ENCODE results near the gene CREB3L2.

Gene CREB3L2

GRCh38 chr7:137920637-137921399 lies 81.1 kb downstream of the CREB3L2 start:
- H3K4me3 ChIP-seq (replicated peaks; ENCODE audit: low read depth, low read length), result no peak overlapping the region
- TF ChIP-seq CTCF (IDR thresholded peaks at IDR 0.05; ENCODE audit: low read length, missing control alignments), result no peak

DNA sequence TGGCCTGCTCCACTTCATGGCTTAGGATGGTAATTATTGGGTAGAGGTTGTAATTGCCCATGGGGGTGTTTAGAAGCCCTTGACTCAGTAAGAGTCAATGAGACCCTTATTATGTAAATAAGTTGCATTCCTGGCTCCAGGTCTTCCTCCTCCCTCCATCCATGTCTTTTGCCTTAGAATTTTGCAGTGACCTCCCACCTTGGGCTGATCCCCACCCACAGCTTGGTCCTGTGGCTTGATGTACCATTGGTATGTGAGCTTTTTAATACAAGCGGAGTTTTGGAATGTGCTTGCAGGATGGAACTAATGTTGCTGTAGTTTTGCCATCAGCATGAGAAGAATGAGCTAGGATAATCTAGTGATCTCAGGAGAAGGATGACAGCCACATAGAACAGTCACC lies 81.9 kb downstream of the CREB3L2 start:
- TF ChIP-seq CTCF (IDR thresholded peaks at IDR 0.05; ENCODE audit: low read length, missing control alignments), result no peak
- H3K4me3 ChIP-seq (replicated peaks; ENCODE audit: low read depth, low read length), result no peak overlapping the region
- DNase-seq (ENCODE audit: low read depth), result no peak

More at GRCh38 chr7:137920637-137921399, 81.1 kb downstream of the CREB3L2 start:
- DNase-seq (ENCODE audit: low read depth), result peak; percentile 45

GRCh38 chr7:137916980-137917645 lies 84.8 kb downstream of the CREB3L2 start:
- H3K4me3 ChIP-seq (replicated peaks; ENCODE audit: low read depth, low read length), result no peak overlapping the region
- TF ChIP-seq CTCF (IDR thresholded peaks at IDR 0.05; ENCODE audit: low read length, missing control alignments), result no peak
- no peak for DNase-seq (ENCODE audit: low read depth)

GRCh38 chr7:137916564-137916963 lies 85.3 kb downstream of the CREB3L2 start:
- TF ChIP-seq CTCF (IDR thresholded peaks at IDR 0.05; ENCODE audit: low read length, missing control alignments), result no peak
- no peak for DNase-seq (ENCODE audit: low read depth)
- H3K4me3 ChIP-seq (replicated peaks; ENCODE audit: low read depth, low read length), result no peak overlapping the region

DNA sequence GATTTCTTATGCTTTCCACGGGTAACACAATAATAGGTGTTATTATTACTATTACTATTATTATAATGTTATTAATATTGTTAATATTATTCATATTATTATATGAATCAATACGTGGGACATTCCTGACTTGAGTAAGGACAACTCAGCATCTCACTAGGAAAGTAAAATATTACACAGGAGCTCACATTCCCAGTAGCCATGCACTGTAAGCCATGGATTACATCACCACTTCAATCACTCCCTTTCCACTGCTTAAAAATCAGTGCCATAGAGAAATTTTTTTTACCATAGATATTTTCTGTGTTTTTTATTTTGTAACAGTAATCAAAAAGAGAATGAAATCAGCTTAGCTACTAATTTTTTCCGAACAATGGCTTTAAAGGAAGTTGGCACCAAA lies 86.6 kb downstream of the CREB3L2 start:
- H3K4me3 ChIP-seq (replicated peaks; ENCODE audit: low read depth, low read length), result no peak overlapping the region
- no peak for TF ChIP-seq CTCF (IDR thresholded peaks at IDR 0.05; ENCODE audit: low read length, missing control alignments)
- no peak for DNase-seq (ENCODE audit: low read depth)

- no peak for TF ChIP-seq CTCF (IDR thresholded peaks at IDR 0.05; ENCODE audit: low read length, missing control alignments)
- no peak overlapping the region for H3K4me3 ChIP-seq (replicated peaks; ENCODE audit: low read depth, low read length)
- no peak for DNase-seq (ENCODE audit: low read depth)
These were observed 87.9 kb downstream of the CREB3L2 start for GRCh38 chr7:137913985-137914384.

Data from fibroblast of pulmonary artery (primary cell).